A549 (cell line): ENCODE data around the gene BRSK2. TPM values are rescaled to one million over a fixed set of nuclear protein-coding genes. Genes with fewer than 3 reads are reported as not detected.
A peak's percentile ranks its signal among the peaks of the same experiment; 100 is the strongest.

Source experiments
- ATAC-seq, 2 experiments: fragments of 200-7000 bp in 1 of 2; fragments of >200 bp in 1 of 2; cut with Nextera tagmentation in 1 of 2; cut with Tn5 transposase in 1 of 2; 3 replicates each; pipeline versions ENCODE4 v1.8.0 to v1.9.1; 2018 to 2020; ENCODE audit warnings: mild to moderate bottlenecking in 1 of 2, moderate library complexity in 1 of 2
- CTCF ChIA-PET: fragments of 300-600 bp; sonication (Branson Sonifier 250); formaldehyde crosslinking; extraction: SDS; loops from one replicate; lab custom pipeline; 2021; ENCODE audit warnings: antibody characterized with exemption, inconsistent platforms; lab: Yijun Ruan, JAX
- POLR2A ChIA-PET: fragments of 350-600 bp; formaldehyde crosslinking; extraction: SDS; loops from one replicate; lab custom pipeline; 2021; ENCODE audit warnings: antibody characterized with exemption, inconsistent platforms; lab: Yijun Ruan, JAX
- DNase-seq, 2 experiments: peaks; one replicate each; pipeline versions ENCODE4 v3.0.0 to v3.0.0-alpha.2; 2011 to 2016; ENCODE audit warnings: low read depth in 1 of 2, low spot score in 1 of 2
- FAIRE-seq: peaks from 2 replicates; lab custom pipeline; 2011; peaks lifted over from hg19 to GRCh38; lab: Jason Lieb, UNC
- H3K27ac ChIP-seq, 2 experiments: fragments of >200 bp; sonication (Bioruptor Twin); formaldehyde crosslinking; 3 replicates each; pipeline ENCODE4 v1.5.1; 2016 to 2017
- H3K4me1 ChIP-seq: fragments of >200 bp; sonication (Bioruptor Twin); formaldehyde crosslinking; 3 replicates; pipeline ENCODE4 v1.6.1; 2016
- H3K4me2 ChIP-seq: fragments of >200 bp; sonication (Bioruptor Twin); formaldehyde crosslinking; 3 replicates; pipeline ENCODE4 v1.6.1; 2016
- H3K4me3 ChIP-seq: fragments of >200 bp; sonication (Bioruptor Twin); formaldehyde crosslinking; 3 replicates; pipeline ENCODE4 v1.5.1; 2016
- H3K9me3 ChIP-seq: fragments of >200 bp; sonication (Bioruptor Twin); formaldehyde crosslinking; 3 replicates; pipeline ENCODE4 v1.6.1; 2016
- BHLHE40 ChIP-seq: IDR thresholded peaks from 2 replicates; pipeline ENCODE4 v1.6.1; 2012; ENCODE audit warnings: low read depth, low read length, inconsistent platforms
- EHF ChIP-seq: fragments of 250-450 bp; sonication (Bioruptor Pico); IDR thresholded peaks from 2 replicates; pipeline ENCODE4 v1.5.0; 2020; ENCODE audit warnings: mild to moderate bottlenecking
- EP300 ChIP-seq, 2 experiments: fragments of >200 bp; sonication (Bioruptor Twin); formaldehyde crosslinking; IDR thresholded peaks; 2 replicates in 1 of 2; 3 replicates in 1 of 2; pipeline ENCODE4 v1.6.1; 2016 to 2017
- ESRRA ChIP-seq: fragments of 150-350 bp; IDR thresholded peaks from 2 replicates; pipeline ENCODE4 v1.6.1; 2014; ENCODE audit warnings: mild to moderate bottlenecking, low read length, borderline replicate concordance
- GATA3 ChIP-seq: IDR thresholded peaks from 2 replicates; pipeline ENCODE4 v1.6.1; 2012; ENCODE audit warnings: borderline replicate concordance
- HEYL ChIP-seq: fragments of 250-450 bp; sonication (Bioruptor Pico); IDR thresholded peaks from 2 replicates; pipeline ENCODE4 v1.8.0; 2021; ENCODE audit warnings: mild to moderate bottlenecking, moderate library complexity
- HOXA7 ChIP-seq: fragments of 250-450 bp; sonication (Bioruptor Pico); IDR thresholded peaks from 2 replicates; pipeline ENCODE4 v1.5.0; 2020; ENCODE audit warnings: mild to moderate bottlenecking, moderate library complexity
- HOXB5 ChIP-seq: fragments of 250-450 bp; sonication (Bioruptor Pico); IDR thresholded peaks from 2 replicates; pipeline ENCODE4 v1.5.0; 2020; ENCODE audit warnings: mild to moderate bottlenecking, moderate library complexity
- JUN ChIP-seq, 2 experiments: fragments of >200 bp; sonication (Bioruptor Twin); formaldehyde crosslinking; IDR thresholded peaks; 2 replicates in 1 of 2; 3 replicates in 1 of 2; pipeline ENCODE4 v1.6.1; 2016 to 2017
- JUNB ChIP-seq: fragments of >200 bp; sonication (Bioruptor Twin); formaldehyde crosslinking; IDR thresholded peaks from 2 replicates; pipeline ENCODE4 v1.6.1; 2016
- KDM1A ChIP-seq: fragments of 200-600 bp; sonication (generic); IDR thresholded peaks from 2 replicates; pipeline ENCODE4 v1.6.1; 2016; ENCODE audit warnings: low read depth, mild to moderate bottlenecking
- KDM5A ChIP-seq: fragments of 200-600 bp; sonication (generic); IDR thresholded peaks from 2 replicates; pipeline ENCODE4 v1.6.1; 2016; ENCODE audit warnings: antibody characterized with exemption, mild to moderate bottlenecking
- MAFK ChIP-seq: fragments of 450-650 bp; IDR thresholded peaks from 2 replicates; pipeline ENCODE4 v1.6.1; 2014; ENCODE audit not compliant: partially characterized antibody
- MAZ ChIP-seq: fragments of 150-350 bp; IDR thresholded peaks from 2 replicates; pipeline ENCODE4 v1.6.1; 2014; ENCODE audit warnings: antibody characterized with exemption, low read depth, low read length, borderline replicate concordance
- NFE2L2 ChIP-seq: fragments of 150-350 bp; conservative IDR thresholded peaks from 2 replicates; pipeline ENCODE4 v1.6.1; 2014; ENCODE audit warnings: low read length
- NPAS2 ChIP-seq: fragments of 250-450 bp; sonication (Bioruptor Pico); IDR thresholded peaks from 2 replicates; pipeline ENCODE4 v1.8.0; 2022; ENCODE audit warnings: mild to moderate bottlenecking, moderate library complexity, borderline replicate concordance
- PBX3 ChIP-seq: IDR thresholded peaks from 2 replicates; pipeline ENCODE4 v1.6.1; 2012
- PHF8 ChIP-seq: fragments of 200-600 bp; sonication (generic); IDR thresholded peaks from 2 replicates; pipeline ENCODE4 v1.6.1; 2016; ENCODE audit warnings: low read depth, mild to moderate bottlenecking, antibody characterized with exemption, moderate library complexity, borderline replicate concordance
- POLR2A ChIP-seq: IDR thresholded peaks from 2 replicates; pipeline ENCODE4 v1.6.1; 2012; ENCODE audit warnings: mild to moderate bottlenecking, low read length
- POLR2AphosphoS2 ChIP-seq: conservative IDR thresholded peaks from 2 replicates; pipeline ENCODE4 v1.6.1; 2012; ENCODE audit warnings: low read length, improper control_type of control experiment, inconsistent platforms
- RARB ChIP-seq: fragments of 250-450 bp; sonication (Bioruptor Pico); IDR thresholded peaks from 2 replicates; pipeline ENCODE4 v1.8.0; 2021; ENCODE audit warnings: mild to moderate bottlenecking, moderate library complexity
- SMC3 ChIP-seq: fragments of >200 bp; sonication (Bioruptor Twin); formaldehyde crosslinking; IDR thresholded peaks from 3 replicates; pipeline ENCODE4 v1.6.1; 2018; ENCODE audit warnings: inconsistent platforms
- SREBF2 ChIP-seq: fragments of 450-650 bp; IDR thresholded peaks from 2 replicates; pipeline ENCODE4 v1.6.1; 2014; ENCODE audit warnings: mild to moderate bottlenecking, moderate library complexity
- TFCP2L1 ChIP-seq: fragments of 250-450 bp; sonication (Bioruptor Pico); IDR thresholded peaks from 2 replicates; pipeline ENCODE4 v1.5.0; 2021; ENCODE audit warnings: mild to moderate bottlenecking
- TP53 ChIP-seq: fragments of 250-450 bp; sonication (Bioruptor Pico); IDR thresholded peaks from 2 replicates; pipeline ENCODE4 v1.5.0; 2021; ENCODE audit warnings: mild to moderate bottlenecking, moderate library complexity
- ZC3H11A ChIP-seq: fragments of 450-650 bp; IDR thresholded peaks from 2 replicates; pipeline ENCODE4 v1.6.1; 2014; ENCODE audit warnings: antibody characterized with exemption, mild to moderate bottlenecking
- ZFP36 ChIP-seq: fragments of 450-650 bp; IDR thresholded peaks from 2 replicates; pipeline ENCODE4 v1.6.1; 2014; ENCODE audit warnings: borderline replicate concordance; ENCODE audit not compliant: partially characterized antibody
- ZNF302 ChIP-seq: fragments of 250-450 bp; sonication (Bioruptor Pico); IDR thresholded peaks from 2 replicates; pipeline ENCODE4 v1.9.0; 2021; ENCODE audit warnings: inconsistent platforms, mild to moderate bottlenecking, moderate library complexity
- WGBS: methylation state at CpG from one replicate; pipeline ENCODE4 v1.1.6; 2017; ENCODE audit errors: missing lambda C conversion rate; 5-methylcytosine and 5-hydroxymethylcytosine counted together
- polyA plus RNA-seq, 4 experiments: library from polyadenylated mRNA; depleted of rRNA in 3 of 4; stranded (reverse); fragments of >200 nt; fragmentation: RNase III in 1 of 4; extraction: RNeasy Plus Mini Kit Qiagen cat#74134 plus additional on column Dnase treatment in 1 of 4; gene quantifications; 2 replicates in 3 of 4; 3 replicates in 1 of 4; pipeline ENCODE4 v1.2.3, GENCODE V29; 2011 to 2017
- TF ChIP-seq, protein P1 (sequence below): IDR thresholded peaks from 2 replicates; pipeline ENCODE4 v1.6.1; 2012

Gene BRSK2
- polyA plus RNA-seq, 2 of the 4 experiments (the other 2 are of a cell fraction): 3.8 to 10.1 TPM

- WGBS: 49% methylated on average over 4 of the region's 6 CpGs
- H3K4me3 ChIP-seq: no peak overlapping the region
These were observed 47.8 kb downstream of the BRSK2 start for GRCh38 chr11:1437500-1437899.

DNA sequence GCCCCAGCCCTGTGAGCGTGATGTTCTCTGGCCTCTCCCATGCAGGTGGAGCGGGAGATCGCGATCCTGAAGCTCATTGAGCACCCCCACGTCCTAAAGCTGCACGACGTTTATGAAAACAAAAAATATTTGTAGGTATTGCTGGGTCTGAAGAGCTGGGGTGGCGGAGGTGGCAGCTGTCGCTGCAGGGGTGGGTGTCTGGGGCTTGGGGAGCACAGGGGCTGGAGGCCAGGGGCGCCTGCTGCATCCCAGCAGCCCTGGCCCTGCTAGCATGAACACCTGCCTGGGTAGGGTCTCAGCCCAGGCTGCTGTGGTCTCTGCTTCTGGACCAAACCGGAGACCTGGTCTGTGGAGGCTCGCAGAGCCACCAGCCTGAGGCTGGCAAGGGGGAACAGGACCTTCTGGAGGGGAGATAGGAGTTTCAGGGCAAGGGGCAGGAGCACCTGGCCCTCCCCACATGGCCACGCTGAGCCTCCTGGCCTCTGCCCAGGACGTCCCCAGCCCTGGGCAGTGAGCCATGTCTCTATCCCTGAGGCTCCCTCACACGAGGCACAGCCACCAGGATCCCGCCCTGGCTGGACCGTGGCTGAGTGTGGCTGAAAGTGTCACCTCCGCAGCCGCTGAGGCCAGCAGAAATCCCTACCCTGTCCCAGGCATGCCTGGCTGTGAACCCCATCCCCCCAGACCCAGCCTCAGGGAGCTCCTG is 48.7 kb downstream of the BRSK2 start:
- H3K9me3 ChIP-seq: no peaks in the 10 kb centered on the region
- peaks cover 12% of the 10 kb centered on the region; the same call in 2 of the 3 replicates for H3K4me1 ChIP-seq
- no peak overlapping the region for H3K4me3 ChIP-seq
- FAIRE-seq (no peak), DNase-seq (no peak), ATAC-seq (no peak)
- WGBS: 74% methylated on average over 16 of the region's 19 CpGs
- POLR2A ChIA-PET: interaction anchor here (0.6 kb wide), 1 partner anchor 116 kb away, joined by 3 read pairs; no protein-coding TSS in a partner anchor
- CTCF ChIA-PET: interaction anchor here (1.2 kb wide), 1 partner anchor 23 kb away, joined by 3 read pairs; no protein-coding TSS in a partner anchor
- no peak for TF ChIP-seq GATA3
- H3K27ac ChIP-seq: no peak overlapping the region
- H3K4me2 ChIP-seq: no peak overlapping the region

More at GRCh38 chr11:1437500-1437899, 47.8 kb downstream of the BRSK2 start:
- ATAC-seq (peak; percentile 63 to 79), DNase-seq (peak in 1 of 2 experiments; percentile 38), FAIRE-seq (no peak)
- H3K27ac ChIP-seq: no peak overlapping the region
- H3K4me2 ChIP-seq: no peak overlapping the region
- peaks cover 12% of the 10 kb centered on the region; the same call in 2 of the 3 replicates for H3K4me1 ChIP-seq
- POLR2A ChIA-PET: no interaction called here
- no peaks in the 10 kb centered on the region for H3K9me3 ChIP-seq
- no peak for TF ChIP-seq NFE2L2
- no peak for TF ChIP-seq HOXB5
- no peak for TF ChIP-seq ESRRA
- TF ChIP-seq JUN (IDR thresholded peaks at IDR 0.05): no peak
- no peak for TF ChIP-seq BHLHE40
- no peak for TF ChIP-seq MAFK
- no peak for TF ChIP-seq HOXA7
- no peak for TF ChIP-seq TP53 (CRISPR knock-in tag)
- TF ChIP-seq GATA3: no peak
- TF ChIP-seq RARB (CRISPR knock-in tag): no peak
- TF ChIP-seq EHF (CRISPR knock-in tag): no peak
- TF ChIP-seq SMC3: no peak
- TF ChIP-seq JUNB: no peak
- no peak for TF ChIP-seq HEYL (CRISPR knock-in tag)
- CTCF ChIA-PET: interaction anchor here (0.6 to 1.2 kb wide), 2 partner anchors 24 to 77 kb away, joined by 3 read pairs; no protein-coding TSS in a partner anchor

DNA sequence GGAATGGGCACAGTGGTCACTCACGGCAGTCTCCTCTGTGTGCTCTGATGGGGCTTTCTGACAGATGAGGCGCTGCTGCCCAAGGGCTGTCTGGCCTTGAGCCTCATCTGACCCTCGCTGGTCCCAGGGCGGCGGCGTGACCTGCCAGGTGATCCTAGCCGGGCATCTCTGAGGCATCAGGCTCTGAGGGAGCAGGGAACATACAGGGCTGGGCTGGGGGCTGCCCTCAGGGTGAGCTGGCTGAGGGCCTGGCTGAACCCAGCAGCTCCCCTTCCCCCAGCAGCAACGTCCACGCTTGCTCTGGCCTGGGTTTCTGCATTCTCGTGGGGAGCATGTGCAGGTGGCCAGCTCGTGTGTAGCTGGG is 49.2 kb downstream of the BRSK2 start:
- WGBS: 77% methylated on average over 4 of the region's 11 CpGs
- no peaks in the 10 kb centered on the region for H3K9me3 ChIP-seq
- ATAC-seq (no peak), DNase-seq (no peak), FAIRE-seq (no peak)
- no peak overlapping the region for H3K4me3 ChIP-seq
- H3K4me2 ChIP-seq: no peak overlapping the region
- POLR2A ChIA-PET: no interaction called here
- no peak for TF ChIP-seq PBX3
- no peak for TF ChIP-seq ZFP36
- TF ChIP-seq NPAS2: no peak
- no peak for TF ChIP-seq MAZ
- no peak for TF ChIP-seq SMC3
- TF ChIP-seq ESRRA: no peak
- TF ChIP-seq, protein P1, sequence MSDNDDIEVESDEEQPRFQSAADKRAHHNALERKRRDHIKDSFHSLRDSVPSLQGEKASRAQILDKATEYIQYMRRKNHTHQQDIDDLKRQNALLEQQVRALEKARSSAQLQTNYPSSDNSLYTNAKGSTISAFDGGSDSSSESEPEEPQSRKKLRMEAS: no peak
- no peak for TF ChIP-seq KDM5A
- TF ChIP-seq TFCP2L1 (CRISPR knock-in tag): no peak
- TF ChIP-seq SREBF2: no peak
- H3K27ac ChIP-seq: no peak overlapping the region
- CTCF ChIA-PET: no interaction called here
- H3K4me1 ChIP-seq: peaks cover 12% of the 10 kb centered on the region; the same call in 2 of the 3 replicates

GRCh38 chr11:1439341-1439740 is 49.6 kb downstream of the BRSK2 start:
- peaks cover 12% of the 10 kb centered on the region; the same call in 2 of the 3 replicates for H3K4me1 ChIP-seq
- ATAC-seq: no peak
- CTCF ChIA-PET: no interaction called here
- H3K4me3 ChIP-seq: no peak overlapping the region
- TF ChIP-seq EHF (CRISPR knock-in tag): no peak
- no peak for TF ChIP-seq PHF8
- TF ChIP-seq EP300 (IDR thresholded peaks at IDR 0.05): no peak
- no peak for TF ChIP-seq SMC3
- TF ChIP-seq KDM1A: no peak
- TF ChIP-seq ESRRA: no peak
- TF ChIP-seq POLR2AphosphoS2: no peak
- no peak for TF ChIP-seq MAFK
- TF ChIP-seq ZNF302 (CRISPR knock-in tag): no peak
- TF ChIP-seq POLR2A: no peak
- no peak for TF ChIP-seq ZC3H11A
- TF ChIP-seq PBX3: no peak
- TF ChIP-seq, all 56 proteins: peak for 0
- Histone ChIP-seq H3K9me3 (no peaks in the 10 kb centered on the region), H3K27ac (no peak overlapping the region), H3K4me2 (no peak overlapping the region)
- FAIRE-seq (no peak), DNase-seq (no peak)
- 94% methylated on average over 4 of the region's 11 CpGs for WGBS
- POLR2A ChIA-PET: no interaction called here
